Peyer's patch (tissue), 4 donors: ENCODE results near the gene KCNQ2.

Source experiments
- CTCF ChIP-seq, 6 experiments: fragments of 450-650 bp in 4 of 6; fragments of 200-600 bp in 2 of 6; sonication (generic) in 1 of 6; IDR thresholded peaks; one replicate each; pipeline ENCODE4 v1.5.1; 2017 to 2019; ENCODE audit warnings: antibody characterized with exemption in 6 of 6, mild to moderate bottlenecking in 3 of 6, moderate library complexity in 1 of 6
- POLR2A ChIP-seq, 2 donors: fragments of 450-650 bp; IDR thresholded peaks; one replicate each; pipeline ENCODE4 v1.5.1; 2017; ENCODE audit warnings: antibody characterized with exemption in 2 of 2, mild to moderate bottlenecking in 2 of 2, moderate library complexity in 2 of 2

- TF ChIP-seq CTCF (IDR thresholded peaks at IDR 0.05): no peak
- no peak for TF ChIP-seq POLR2A (IDR thresholded peaks at IDR 0.05)
Measured at GRCh38 chr20:63359937-63360849, 112.3 kb downstream of the KCNQ2 start.
